ENCODE measurements around the gene CEP57.

CEP57 gene

DNA sequence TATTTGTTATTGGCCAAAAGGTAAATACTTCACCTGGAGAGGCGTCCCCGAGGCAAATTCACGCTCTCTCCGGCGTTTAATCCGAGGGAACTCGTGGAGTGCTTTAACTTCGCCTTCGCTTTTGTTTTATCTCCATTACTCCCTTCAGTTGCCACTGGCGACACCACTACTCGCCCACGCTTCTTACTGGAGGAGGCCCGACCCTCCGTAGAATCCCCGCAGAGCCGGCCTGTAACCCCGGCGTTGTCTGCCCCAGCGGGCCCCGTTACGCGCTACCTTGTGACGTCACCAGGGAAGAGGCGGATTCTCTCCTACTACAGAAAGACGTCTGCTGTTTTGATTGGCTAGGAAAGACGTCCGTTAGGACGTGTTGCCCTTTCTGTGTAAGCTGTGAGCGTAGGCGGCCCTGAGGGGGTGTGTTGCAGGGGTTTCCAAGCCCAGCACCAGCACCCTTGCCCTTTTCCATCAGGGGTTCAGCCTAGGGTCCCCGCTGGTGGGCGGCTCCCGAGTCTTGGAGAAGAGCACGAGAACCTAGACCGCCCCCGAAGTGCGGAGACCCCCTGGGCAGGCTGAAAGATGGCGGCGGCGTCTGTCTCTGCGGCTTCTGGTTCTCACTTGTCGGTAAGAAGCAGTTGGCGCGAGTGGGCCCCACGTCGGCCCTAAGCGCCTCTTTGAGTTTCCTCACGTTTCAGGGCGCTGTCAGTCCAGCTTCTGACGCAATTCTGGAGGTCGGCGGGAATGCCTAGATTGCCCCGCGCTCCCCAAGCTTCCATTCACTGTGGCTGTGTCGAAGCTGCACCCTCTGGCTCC lies at the start of gene CEP57:
TSS of gene CEP57 (plus strand) at position 376 of the 810 bp plus-strand sequence. CDS start at position 577, 201 bp downstream.
- peak; percentile 100 for DNase-seq

DNA sequence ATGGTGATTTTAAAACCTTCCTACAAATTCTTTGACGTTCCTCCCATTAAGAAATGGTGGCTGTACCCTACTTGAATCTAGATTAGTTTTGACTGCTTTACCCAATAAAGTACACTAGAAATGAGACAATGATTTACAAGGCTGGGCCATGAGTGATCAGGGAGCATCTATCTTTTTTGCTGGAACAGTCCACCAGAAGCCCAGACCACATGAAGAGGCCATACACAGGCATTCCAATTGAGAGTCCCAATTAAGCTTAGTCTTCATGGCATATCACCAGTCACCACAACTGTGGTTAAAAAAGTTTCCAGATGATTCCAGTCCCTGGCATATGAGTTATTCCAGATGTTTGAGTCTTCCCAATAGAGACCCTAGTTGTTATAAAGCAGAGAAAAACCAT lies 40.2 kb upstream of the CEP57 start:
- DNase-seq, result no peak

GRCh38 chr11:95751515-95751914 lies 38.8 kb upstream of the CEP57 start:
- no peak for DNase-seq

DNA sequence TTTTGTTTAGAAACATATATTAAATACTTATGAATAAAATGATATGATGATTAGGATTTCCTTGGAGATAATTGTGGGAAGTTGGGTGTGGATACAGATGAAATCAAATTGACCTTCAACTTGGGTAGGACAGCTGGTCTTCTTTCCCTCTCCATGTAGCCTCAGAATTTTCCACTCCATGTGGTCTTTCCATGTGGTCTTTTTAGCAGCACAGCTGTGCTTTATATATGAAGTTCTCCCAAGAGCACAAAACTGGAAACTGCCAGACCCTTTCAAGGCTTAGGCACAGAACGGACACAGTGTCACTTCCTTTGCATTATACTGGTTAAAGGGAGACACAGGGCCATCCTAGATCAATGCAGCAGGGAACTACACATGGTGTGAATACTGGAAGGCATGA lies 29.4 kb upstream of the CEP57 start:
- no peak for DNase-seq

GRCh38 chr11:95762534-95762933 lies 27.8 kb upstream of the CEP57 start:
- no peak for DNase-seq

- DNase-seq, result peak; percentile 65
Measured at GRCh38 chr11:95764267-95764898, 25.9 kb upstream of the CEP57 start.

- DNase-seq, result peak; percentile 68
Measured at GRCh38 chr11:95766701-95767100, 23.6 kb upstream of the CEP57 start.

- peak; percentile 81 for DNase-seq
Measured at GRCh38 chr11:95767498-95767897, 22.8 kb upstream of the CEP57 start.

DNA sequence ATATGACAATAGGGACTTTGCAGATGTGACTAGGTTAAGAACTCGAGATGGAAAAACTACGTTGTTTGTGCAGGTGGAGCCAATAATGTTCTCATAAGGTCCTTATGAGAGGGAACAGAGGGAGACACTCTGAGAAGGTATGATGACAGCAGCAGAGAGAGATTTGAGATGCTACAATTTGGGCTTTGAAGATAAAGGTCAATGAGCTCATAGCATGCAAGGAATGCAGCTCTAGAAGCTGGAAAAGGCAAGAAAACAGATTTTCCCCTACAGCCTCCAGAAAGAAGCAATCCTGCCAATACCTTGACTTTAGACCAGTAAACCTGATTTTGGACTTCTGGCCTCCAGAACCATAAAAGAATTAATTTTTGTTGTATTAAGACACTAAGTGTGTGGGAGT lies 21.8 kb upstream of the CEP57 start:
- no peak for DNase-seq

GRCh38 chr11:95776859-95777258 lies 13.4 kb upstream of the CEP57 start:
- DNase-seq, result no peak

DNA sequence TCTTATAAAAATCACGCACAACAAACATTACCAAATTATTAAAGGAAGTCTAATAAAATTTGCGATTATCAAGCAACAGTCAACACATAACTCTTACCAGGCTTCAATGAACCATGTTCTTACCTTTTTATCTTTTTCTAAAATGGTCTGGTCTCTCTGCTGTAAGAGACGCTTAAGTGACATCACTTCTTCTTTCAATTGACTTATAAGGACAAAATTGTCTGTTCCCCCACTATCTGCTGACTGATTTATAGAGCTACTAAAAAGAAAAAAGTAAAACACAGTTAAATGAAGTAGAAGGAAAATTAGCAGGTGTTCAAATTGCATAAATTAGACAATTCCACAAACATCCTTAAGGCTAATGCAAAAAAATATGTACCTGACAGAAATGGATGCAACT lies 11.6 kb upstream of the CEP57 start:
- DNase-seq, result no peak

DNA sequence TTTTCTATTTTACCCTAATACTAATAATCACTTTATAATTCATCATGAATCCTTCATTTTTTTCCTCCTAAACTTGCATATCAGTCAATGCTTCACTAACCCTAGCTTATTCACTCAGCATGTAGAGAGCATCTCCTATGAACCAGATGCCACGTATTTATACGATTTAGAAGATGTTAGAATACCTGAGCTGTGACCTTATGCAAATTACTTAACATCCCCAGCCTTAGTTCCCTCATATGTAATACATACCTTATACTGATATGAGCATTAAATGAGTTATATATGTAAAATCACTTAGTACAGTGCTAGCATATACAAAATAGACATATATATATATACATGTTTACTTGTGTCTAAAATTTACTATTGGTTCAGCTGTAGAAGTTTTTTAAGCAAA lies 9.8 kb upstream of the CEP57 start:
- no peak for DNase-seq

DNA sequence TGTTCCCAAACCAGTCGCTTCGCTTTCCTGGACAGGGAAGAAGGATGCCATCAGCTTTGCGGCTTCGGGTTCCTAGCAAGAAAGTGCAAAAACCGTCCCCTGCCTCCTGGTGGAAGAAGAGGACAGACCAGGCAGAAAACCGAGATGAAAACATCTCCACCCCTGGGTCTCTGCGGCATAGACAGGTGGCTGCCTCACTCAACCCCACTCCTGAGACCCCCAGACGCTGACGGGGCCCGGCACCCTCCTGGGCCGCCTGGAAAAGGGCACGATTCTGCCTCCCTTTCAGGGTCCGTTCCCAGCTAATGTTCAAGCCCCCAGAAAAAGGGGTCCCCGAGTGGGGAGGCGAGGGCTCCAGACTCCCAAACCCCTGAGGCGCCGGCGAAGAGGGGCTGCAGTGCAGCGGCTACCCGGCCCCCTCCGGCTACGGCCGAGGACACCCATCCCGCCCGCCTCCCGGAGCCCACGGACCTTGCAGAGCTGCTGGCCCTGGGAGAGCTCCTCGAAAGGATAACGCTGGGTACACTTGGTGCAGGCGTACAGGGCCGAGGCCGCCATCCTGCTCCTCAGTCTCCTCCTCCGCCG lies 1.3 kb upstream of the CEP57 start:
- DNase-seq, result no peak

GRCh38 chr11:95789506-95790122 lies 684 bp upstream of the CEP57 start, which contains the start of gene FAM76B:
FAM76B (minus strand) TSS chr11:95789782; CDS start chr11:95789478, 304 bp downstream.
- peak; percentile 99 for DNase-seq

GRCh38 chr11:95790933-95791708 lies 823 bp downstream of the CEP57 start:
- peak; percentile 49 for DNase-seq

GRCh38 chr11:95791709-95792033 lies 1.4 kb downstream of the CEP57 start:
- no peak for DNase-seq

GRCh38 chr11:95792200-95792599 lies 1.9 kb downstream of the CEP57 start:
- DNase-seq, result no peak

- no peak for DNase-seq
Measured at GRCh38 chr11:95792700-95793099, 2.4 kb downstream of the CEP57 start.

DNA sequence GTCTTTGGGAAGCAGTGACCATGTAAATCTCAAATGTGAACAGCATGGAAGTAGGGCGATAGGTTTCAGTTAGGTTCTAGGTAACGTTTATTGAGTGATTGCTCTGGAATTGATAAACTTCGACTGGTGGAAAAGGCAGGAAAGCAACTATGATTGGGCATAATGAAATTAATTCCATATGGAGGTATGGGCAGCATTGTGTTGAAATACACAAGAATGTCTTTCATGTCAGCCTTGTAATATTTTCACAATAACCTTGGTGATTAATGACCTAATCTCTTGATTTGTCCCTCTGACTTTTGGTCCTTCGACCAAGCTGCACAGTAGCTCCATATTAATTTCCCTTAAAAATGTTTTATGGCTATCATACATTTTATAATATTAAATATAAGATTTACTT lies 2.8 kb downstream of the CEP57 start:
- DNase-seq, result no peak

DNA sequence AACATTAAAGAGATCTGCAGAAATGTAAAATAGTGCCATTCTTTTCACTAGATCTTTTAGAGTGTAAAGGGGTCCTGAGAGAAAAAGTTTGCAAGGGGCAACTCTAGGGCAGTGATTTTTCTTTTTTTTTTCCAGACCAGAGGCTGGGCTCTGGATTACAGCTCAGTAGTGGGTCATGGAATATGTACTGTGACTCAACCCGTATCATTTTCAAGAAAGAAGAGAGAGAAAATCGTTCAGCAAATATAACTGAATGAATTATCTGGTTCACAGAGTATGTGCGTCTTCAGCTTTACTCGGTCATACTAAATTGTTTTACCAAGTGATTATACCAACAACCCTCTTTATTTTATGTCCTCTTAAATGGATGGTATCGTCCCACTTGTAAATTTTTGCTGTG lies 3.8 kb downstream of the CEP57 start:
- DNase-seq, result no peak

DNA sequence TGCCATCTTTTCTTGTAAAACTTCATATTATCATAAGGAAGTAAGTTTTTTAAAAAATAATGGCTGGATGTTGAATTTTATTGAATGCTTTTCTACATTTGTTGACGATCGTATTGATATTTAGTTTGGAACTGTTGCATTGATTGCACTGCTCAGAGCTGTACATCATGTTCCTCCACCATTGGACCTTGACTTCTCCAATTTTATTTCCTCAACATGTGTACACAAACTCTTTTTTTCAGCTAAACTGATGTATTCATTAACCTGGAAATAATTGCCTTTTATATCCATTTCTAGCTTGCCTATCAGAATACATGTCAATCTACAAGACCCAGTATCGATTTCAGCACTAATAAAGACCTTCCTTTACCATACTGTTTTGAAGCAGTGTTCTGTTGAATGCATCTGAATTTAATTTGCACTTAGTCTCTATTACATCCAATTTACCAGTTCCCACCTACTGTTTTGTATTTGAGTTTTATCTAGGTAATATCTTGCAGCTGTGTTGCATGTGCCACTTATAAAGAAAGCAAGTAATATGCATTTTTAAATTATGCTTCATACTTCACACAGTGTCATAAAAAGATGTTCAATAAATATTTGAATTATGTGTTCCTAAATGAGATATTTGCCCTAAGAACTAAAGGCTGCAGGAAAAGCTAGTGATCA lies 5.5 kb downstream of the CEP57 start:
- no peak for DNase-seq

- DNase-seq, result no peak
Measured at GRCh38 chr11:95796501-95796900, 6.2 kb downstream of the CEP57 start.

Data from inflammatory macrophage treated with lipopolysaccharide for 4 hours (primary cell).